Measurements from ENCODE around the gene MRPS25. TPM values are rescaled to one million over a fixed set of nuclear protein-coding genes. Genes with fewer than 3 reads are reported as not detected.
A peak's percentile ranks its signal among the peaks of the same experiment; 100 is the strongest.

The MRPS25 gene
- total RNA-seq, 2 experiments from 2014 or later: 59.9 to 60.2 TPM

DNA sequence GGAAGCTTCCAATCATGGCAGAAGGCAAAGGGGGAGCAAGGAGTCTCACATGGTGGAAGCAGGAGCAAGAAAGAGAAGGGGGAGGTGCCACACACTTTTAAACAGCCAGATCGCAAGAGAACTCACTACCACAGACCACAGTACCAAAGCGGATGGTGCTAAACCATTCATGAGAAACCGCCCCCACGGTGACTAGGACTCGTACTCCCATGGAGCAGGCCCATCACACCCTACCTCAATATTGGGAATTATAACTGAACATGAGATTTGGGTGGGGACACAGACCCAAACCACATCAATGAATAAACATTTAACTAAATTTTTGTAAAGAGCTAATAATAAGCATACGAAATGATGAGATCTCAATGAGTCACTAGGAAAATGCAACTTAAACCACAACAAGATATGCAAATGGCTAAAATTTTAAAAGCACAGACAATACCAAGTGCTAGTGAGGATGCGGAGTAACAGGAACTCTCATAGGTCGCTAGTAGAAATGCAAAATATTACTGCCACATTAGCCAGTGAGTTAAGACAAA is 10.0 kb downstream of the MRPS25 start:
- no peaks in the 10 kb centered on the region for H3K9me3 Mint-ChIP-seq
- POLR2A ChIA-PET: interaction anchor here (1.0 kb wide), 1 partner anchor 10 kb away, joined by 3 read pairs; the partner anchor contains the start of gene MRPS25

DNA sequence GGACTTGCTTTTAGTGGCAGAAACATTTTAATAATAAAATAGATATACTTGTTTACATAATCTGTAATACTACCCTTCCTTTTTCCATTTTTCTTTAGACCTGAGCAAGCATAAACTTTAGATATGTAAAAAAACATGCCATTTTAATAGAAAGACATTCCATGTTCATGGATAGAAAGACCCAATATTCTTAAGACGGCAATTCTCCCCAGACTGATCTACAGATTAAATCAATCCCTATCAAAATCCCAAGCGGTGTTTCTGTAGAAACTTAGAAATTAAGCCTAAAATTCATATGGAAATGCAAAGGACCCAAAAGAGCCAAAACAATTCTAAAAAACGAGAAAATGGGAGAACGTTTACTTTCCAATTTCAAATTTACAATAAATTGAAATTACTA is 11.6 kb downstream of the MRPS25 start:
- Histone ChIP-seq H3K36me3 (ENCODE audit: insufficient read depth, low read length) (peaks cover 60% of the 10 kb centered on the region), H3K4me1 (ENCODE audit: insufficient read depth, low read length) (peaks cover 22% of the 10 kb centered on the region), H3K9me3 (ENCODE audit: control insufficient read depth in 1 of 2, insufficient read depth in 1 of 2, low read length in 2 of 2) (no peaks in the 10 kb centered on the region), H3K4me3 (ENCODE audit: low read length) (no peak overlapping the region), H3K27me3 (ENCODE audit: control insufficient read depth in 1 of 2, insufficient read depth in 2 of 2, low read length in 2 of 2) (no peaks in the 10 kb centered on the region), H3K27ac (ENCODE audit: low read depth in 1 of 2, low read length in 2 of 2) (no peak overlapping the region)
- intact Hi-C loops (cut with DNase I, micrococcal nuclease): loop anchor here in 1 of 2 experiments (5.0 kb wide), 1 partner anchor 44 kb away; the partner anchor contains the start of gene RBSN
- H3K36me3 Mint-ChIP-seq (ENCODE audit: low read depth): peaks cover 82% of the 10 kb centered on the region
- H3K27me3 Mint-ChIP-seq: no peaks in the 10 kb centered on the region
- peaks cover 37% of the 10 kb centered on the region for H3K4me1 Mint-ChIP-seq (ENCODE audit: low read depth)
- H3K27ac Mint-ChIP-seq: no peak overlapping the region
- H3K9me3 Mint-ChIP-seq: no peaks in the 10 kb centered on the region
- TF ChIP-seq, protein P1, sequence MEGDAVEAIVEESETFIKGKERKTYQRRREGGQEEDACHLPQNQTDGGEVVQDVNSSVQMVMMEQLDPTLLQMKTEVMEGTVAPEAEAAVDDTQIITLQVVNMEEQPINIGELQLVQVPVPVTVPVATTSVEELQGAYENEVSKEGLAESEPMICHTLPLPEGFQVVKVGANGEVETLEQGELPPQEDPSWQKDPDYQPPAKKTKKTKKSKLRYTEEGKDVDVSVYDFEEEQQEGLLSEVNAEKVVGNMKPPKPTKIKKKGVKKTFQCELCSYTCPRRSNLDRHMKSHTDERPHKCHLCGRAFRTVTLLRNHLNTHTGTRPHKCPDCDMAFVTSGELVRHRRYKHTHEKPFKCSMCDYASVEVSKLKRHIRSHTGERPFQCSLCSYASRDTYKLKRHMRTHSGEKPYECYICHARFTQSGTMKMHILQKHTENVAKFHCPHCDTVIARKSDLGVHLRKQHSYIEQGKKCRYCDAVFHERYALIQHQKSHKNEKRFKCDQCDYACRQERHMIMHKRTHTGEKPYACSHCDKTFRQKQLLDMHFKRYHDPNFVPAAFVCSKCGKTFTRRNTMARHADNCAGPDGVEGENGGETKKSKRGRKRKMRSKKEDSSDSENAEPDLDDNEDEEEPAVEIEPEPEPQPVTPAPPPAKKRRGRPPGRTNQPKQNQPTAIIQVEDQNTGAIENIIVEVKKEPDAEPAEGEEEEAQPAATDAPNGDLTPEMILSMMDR (IDR thresholded peaks at IDR 0.05): no peak
- ATAC-seq (ENCODE audit: poor library complexity): no peak
- H3K4me3 Mint-ChIP-seq: no peak overlapping the region
- ChIA-PET CTCF (no interaction called here), POLR2A (no interaction called here)
- DNase-seq: no peak

More for the DNA sequence above, 10.0 kb downstream of the MRPS25 start:
- Histone ChIP-seq H3K27me3 (ENCODE audit: control insufficient read depth in 1 of 2, insufficient read depth in 2 of 2, low read length in 2 of 2) (no peaks in the 10 kb centered on the region), H3K4me1 (ENCODE audit: insufficient read depth, low read length) (peaks cover 22% of the 10 kb centered on the region), H3K9me3 (ENCODE audit: control insufficient read depth in 1 of 2, insufficient read depth in 1 of 2, low read length in 2 of 2) (no peaks in the 10 kb centered on the region), H3K4me3 (ENCODE audit: low read length) (no peak overlapping the region), H3K27ac (ENCODE audit: low read depth in 1 of 2, low read length in 2 of 2) (no peak overlapping the region), H3K36me3 (ENCODE audit: insufficient read depth, low read length) (peaks cover 54% of the 10 kb centered on the region)
- ATAC-seq (ENCODE audit: poor library complexity): peak; percentile 68
- DNase-seq: peak in 9 of 14 experiments; percentile 9 to 71 (median 21)
- peaks cover 44% of the 10 kb centered on the region for H3K4me1 Mint-ChIP-seq (ENCODE audit: low read depth)
- CTCF ChIA-PET: no interaction called here
- H3K36me3 Mint-ChIP-seq (ENCODE audit: low read depth): peaks cover 77% of the 10 kb centered on the region
- H3K27me3 Mint-ChIP-seq: no peaks in the 10 kb centered on the region
- intact Hi-C loops (cut with DNase I, micrococcal nuclease): no loop called here
- H3K27ac Mint-ChIP-seq: peak overlapping the region; percentile 25
- no peak overlapping the region for H3K4me3 Mint-ChIP-seq
- TF ChIP-seq, protein P1 (IDR thresholded peaks at IDR 0.05): no peak

DNA sequence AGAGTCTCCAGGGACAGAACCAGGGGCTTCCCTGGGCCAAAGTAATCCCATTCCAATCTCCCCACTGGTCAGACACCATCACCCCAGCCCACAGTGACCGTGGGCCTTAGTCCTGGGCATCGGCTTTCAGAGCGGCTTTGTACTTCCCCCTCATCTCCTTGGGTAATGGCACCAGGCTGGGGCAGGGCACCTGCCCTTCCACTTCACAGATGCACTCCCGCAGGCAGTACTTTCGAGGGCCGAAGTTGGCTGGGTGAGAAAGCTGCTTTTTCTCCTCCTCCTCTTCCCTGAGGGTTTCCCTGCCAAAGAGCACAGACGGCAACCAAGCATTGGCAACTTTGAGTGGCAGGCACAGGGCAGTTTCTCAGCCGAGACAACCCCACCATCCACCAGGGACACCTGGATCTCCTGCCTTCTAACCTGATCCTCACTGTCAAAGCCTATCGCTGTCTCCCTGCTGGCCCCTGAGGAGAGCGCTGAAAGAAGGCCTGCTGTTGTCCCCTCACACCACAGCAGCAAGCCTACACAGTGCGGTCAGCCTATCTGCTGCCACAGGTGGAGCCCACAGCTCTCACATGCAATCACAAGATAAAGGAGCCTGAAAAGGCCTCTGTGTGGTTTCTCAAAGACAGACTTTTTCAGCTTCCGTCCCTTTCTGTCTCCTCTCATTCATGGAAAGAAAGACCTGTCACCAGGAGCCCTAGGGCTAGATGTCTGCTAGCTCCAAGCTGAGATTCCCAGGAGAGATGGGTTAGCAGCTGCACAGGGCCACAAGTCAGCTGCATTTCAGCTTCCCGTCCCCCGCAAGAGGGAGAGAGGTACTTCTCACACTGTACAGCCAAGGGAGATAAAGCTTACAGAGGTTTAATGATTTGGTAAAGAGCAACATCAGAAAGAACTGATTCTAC is 12.5 kb downstream of the MRPS25 start:
- POLR2A ChIA-PET: no interaction called here

More for the DNA sequence above, 12.5 kb downstream of the MRPS25 start:
- no peaks in the 10 kb centered on the region for H3K9me3 ChIP-seq (ENCODE audit: control insufficient read depth in 1 of 2, insufficient read depth in 1 of 2, low read length in 2 of 2)
- intact Hi-C loops (cut with DNase I, micrococcal nuclease): loop anchor here in 1 of 2 experiments (5.0 kb wide), 1 partner anchor 45 kb away; the partner anchor contains the start of gene RBSN
- H3K4me3 ChIP-seq (ENCODE audit: low read length): no peak overlapping the region
- H3K27me3 ChIP-seq (ENCODE audit: control insufficient read depth in 1 of 2, insufficient read depth in 2 of 2, low read length in 2 of 2): no peaks in the 10 kb centered on the region
- Mint-ChIP-seq H3K27ac (peak overlapping the region; percentile 36), H3K27me3 (no peaks in the 10 kb centered on the region), H3K36me3 (ENCODE audit: low read depth) (peaks cover 81% of the 10 kb centered on the region), H3K9me3 (no peaks in the 10 kb centered on the region), H3K4me3 (no peak overlapping the region), H3K4me1 (ENCODE audit: low read depth) (peaks cover 37% of the 10 kb centered on the region)
- no peak overlapping the region for H3K27ac ChIP-seq (ENCODE audit: low read depth in 1 of 2, low read length in 2 of 2)
- DNase-seq (no peak), ATAC-seq (ENCODE audit: poor library complexity) (no peak)
- H3K36me3 ChIP-seq (ENCODE audit: insufficient read depth, low read length): peaks cover 65% of the 10 kb centered on the region
- CTCF ChIA-PET: interaction anchor here (1.9 kb wide), 1 partner anchor 12 kb away, joined by 8 read pairs; the partner anchor contains the start of gene MRPS25
- TF ChIP-seq, protein P1 (IDR thresholded peaks at IDR 0.05): no peak
- peaks cover 22% of the 10 kb centered on the region for H3K4me1 ChIP-seq (ENCODE audit: insufficient read depth, low read length)
